ENCODE measurements around the gene CDC37L1. TPM values are rescaled to one million over a fixed set of nuclear protein-coding genes. Genes with fewer than 3 reads are reported as not detected.

Gene CDC37L1
- total RNA-seq, 6 experiments from 2014 or later = 20.9 to 42.4 (median 30.8) TPM

DNA sequence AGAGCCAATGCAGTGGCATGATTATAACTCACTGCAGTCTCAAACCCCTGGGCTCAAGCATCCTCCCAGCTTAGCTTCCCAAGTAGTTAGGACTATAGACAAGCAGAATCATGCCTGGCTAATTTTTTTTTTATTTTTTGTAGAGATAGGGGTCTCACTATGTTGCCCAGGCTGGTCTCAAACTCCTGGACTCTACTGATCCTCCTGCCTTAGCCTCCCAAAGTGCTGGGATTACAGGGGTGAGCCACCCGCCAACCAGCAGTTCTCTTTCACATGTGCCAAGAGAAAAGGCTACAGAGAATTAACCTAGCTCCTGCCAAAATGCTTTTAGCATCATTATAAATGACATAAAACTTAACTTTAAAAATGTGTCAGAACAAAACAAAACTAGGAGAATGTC is 53.5 kb downstream of the CDC37L1 start:
- no peaks in the 10 kb centered on the region for H3K9me3 ChIP-seq
- no CpG with 5 or more reads among the region's 1 CpG for WGBS (ENCODE audit: insufficient coverage, low coverage, low lambda C conversion rate, missing lambda C conversion rate)
- H3K27ac ChIP-seq = no peak overlapping the region
- ATAC-seq (no peak), DNase-seq (no peak)
- no peak overlapping the region for H3K4me3 ChIP-seq
- H3K27me3 ChIP-seq = no peaks in the 10 kb centered on the region
- no peaks in the 10 kb centered on the region for H3K36me3 ChIP-seq
- TF ChIP-seq, protein P1, sequence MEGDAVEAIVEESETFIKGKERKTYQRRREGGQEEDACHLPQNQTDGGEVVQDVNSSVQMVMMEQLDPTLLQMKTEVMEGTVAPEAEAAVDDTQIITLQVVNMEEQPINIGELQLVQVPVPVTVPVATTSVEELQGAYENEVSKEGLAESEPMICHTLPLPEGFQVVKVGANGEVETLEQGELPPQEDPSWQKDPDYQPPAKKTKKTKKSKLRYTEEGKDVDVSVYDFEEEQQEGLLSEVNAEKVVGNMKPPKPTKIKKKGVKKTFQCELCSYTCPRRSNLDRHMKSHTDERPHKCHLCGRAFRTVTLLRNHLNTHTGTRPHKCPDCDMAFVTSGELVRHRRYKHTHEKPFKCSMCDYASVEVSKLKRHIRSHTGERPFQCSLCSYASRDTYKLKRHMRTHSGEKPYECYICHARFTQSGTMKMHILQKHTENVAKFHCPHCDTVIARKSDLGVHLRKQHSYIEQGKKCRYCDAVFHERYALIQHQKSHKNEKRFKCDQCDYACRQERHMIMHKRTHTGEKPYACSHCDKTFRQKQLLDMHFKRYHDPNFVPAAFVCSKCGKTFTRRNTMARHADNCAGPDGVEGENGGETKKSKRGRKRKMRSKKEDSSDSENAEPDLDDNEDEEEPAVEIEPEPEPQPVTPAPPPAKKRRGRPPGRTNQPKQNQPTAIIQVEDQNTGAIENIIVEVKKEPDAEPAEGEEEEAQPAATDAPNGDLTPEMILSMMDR (IDR thresholded peaks at IDR 0.05) = no peak
- no peak for TF ChIP-seq POLR2A (IDR thresholded peaks at IDR 0.05)
- intact Hi-C loops (cut with DNase I) = no loop called here
- H3K4me1 ChIP-seq = peaks cover 0 to 15% (median 0%) of the 10 kb centered on the region in 4 donors

DNA sequence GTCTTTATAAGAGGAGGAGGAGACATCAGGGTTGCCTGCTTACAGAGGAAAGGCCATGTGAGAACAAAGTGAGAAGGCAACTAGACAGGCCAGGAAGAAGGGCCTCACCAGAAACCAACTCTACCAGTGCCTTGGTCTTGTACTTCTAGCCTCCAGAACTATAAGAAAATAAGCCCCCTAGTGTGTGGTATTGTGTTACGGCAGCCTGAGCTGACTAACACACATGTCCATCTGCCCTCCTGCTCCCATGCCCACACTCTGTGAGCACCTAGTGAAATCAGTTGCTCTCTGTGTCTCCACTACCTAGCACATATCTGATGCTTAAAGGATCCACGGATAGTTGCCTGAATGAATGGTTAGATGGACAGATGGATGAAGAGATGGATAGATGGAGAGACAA is 54.8 kb downstream of the CDC37L1 start:
- DNase-seq (no peak), ATAC-seq (no peak)
- no peak overlapping the region for H3K4me3 ChIP-seq
- H3K4me1 ChIP-seq = peaks cover 0 to 15% (median 0%) of the 10 kb centered on the region in 4 donors
- no peak overlapping the region for H3K27ac ChIP-seq
- WGBS (ENCODE audit: insufficient coverage, low coverage, low lambda C conversion rate, missing lambda C conversion rate) = 89% methylated on average over 1 of the region's 2 CpGs
- no peaks in the 10 kb centered on the region for H3K9me3 ChIP-seq
- H3K27me3 ChIP-seq = no peaks in the 10 kb centered on the region
- intact Hi-C loops (cut with DNase I) = no loop called here
- no peaks in the 10 kb centered on the region for H3K36me3 ChIP-seq
- TF ChIP-seq, protein P1 (IDR thresholded peaks at IDR 0.05) = no peak
- no peak for TF ChIP-seq POLR2A (IDR thresholded peaks at IDR 0.05)

DNA sequence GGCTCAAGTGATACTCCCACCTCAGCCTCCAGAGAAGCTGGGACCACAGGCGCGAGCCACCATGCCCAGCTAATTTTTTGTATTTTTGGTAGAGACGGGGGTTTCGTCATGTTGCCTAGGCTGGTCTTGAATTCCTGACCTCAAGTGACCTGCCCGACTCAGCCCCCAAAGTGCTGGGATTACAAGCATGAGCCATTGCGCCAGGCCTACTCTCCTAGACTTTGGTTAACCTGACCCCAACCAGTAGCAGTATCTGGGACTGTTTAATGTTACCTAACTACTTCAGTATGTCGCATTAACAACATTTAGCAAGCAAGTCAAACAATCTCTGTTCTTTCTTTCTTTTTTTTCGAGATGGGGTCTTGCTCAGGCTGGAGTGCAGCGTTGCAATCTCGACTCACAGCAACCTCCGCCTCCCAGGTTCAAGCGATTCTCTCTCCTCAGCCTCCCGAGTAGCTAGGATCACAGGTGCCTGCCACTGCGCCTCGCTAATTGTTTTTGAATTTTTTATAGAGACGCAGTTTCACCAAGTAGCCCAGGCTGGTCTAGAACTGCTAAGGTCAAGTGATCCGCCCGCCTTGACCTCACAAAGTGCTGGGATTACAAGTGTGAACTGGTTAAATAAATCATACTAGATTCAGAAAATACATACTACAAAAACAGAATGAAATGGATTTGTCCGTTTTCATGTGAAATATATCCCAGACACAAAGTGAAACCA is 59.7 kb downstream of the CDC37L1 start:
- intact Hi-C loops (cut with DNase I) = no loop called here
- Histone ChIP-seq H3K27ac (peak overlapping the region; percentile 92 to 99 (median 94)), H3K36me3 (no peaks in the 10 kb centered on the region), H3K4me1 (peaks cover 0 to 19% (median 0%) of the 10 kb centered on the region in 4 donors), H3K27me3 (no peaks in the 10 kb centered on the region), H3K9me3 (no peaks in the 10 kb centered on the region), H3K4me3 (peak overlapping the region; percentile 79 to 99 (median 81))
- DNase-seq (peak in 2 of 3 donors; percentile 33 to 67), ATAC-seq (peak; percentile 10 to 64 (median 32))
- TF ChIP-seq, protein P1 (IDR thresholded peaks at IDR 0.05) = no peak
- no peak for TF ChIP-seq POLR2A (IDR thresholded peaks at IDR 0.05)
- WGBS (ENCODE audit: insufficient coverage, low coverage, low lambda C conversion rate, missing lambda C conversion rate) = 31% methylated on average over 17 of the region's 19 CpGs

DNA sequence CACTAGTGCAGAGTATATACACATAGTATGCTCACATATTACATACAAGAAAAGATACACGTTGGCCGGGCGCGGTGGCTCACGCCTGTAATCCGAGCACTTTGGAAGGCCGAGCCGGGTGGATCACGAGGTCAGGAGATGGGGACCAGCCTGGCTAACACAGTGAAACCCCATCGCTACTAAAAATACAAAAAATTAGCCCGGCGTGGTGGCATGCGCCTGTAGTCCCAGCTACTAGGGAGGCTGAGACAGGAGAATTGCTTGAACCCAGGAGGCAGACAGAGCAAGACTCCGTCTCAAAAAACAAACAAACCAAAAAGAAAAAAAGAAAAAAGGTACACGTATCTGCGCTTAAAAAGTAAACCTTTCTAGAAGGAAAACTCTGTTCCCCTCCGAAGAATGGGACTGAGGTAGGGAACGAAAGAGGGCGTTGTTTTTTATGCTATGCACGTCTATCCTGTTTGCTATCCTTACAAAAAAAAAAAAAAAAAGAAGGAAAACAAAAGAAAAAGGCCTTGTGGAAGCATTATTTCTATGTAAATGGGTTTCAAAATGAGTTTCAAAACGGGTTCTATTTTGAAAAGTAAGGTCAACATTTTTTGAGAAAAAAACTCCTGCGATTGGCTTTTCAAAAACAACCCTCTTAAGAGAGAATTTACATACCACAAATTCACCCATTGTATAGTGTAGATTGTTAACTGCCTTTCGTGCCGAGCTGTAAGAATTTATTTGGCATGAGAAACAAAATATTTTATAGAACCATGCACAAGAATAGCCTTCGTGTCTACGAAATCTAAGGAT is 60.4 kb downstream of the CDC37L1 start:
- H3K9me3 ChIP-seq = no peaks in the 10 kb centered on the region
- peak; percentile 3 to 19 (median 15) for ATAC-seq
- peak overlapping the region; percentile 79 to 99 (median 81) for H3K4me3 ChIP-seq
- intact Hi-C loops (cut with DNase I) = loop anchor here in 1 of 2 donors (10.0 kb wide), 1 partner anchor 75 kb away; the partner anchor contains the start of genes PLPP6 and SPATA6L
- TF ChIP-seq, protein P1 (IDR thresholded peaks at IDR 0.05) = no peak
- no peak for TF ChIP-seq POLR2A (IDR thresholded peaks at IDR 0.05)
- no peaks in the 10 kb centered on the region for H3K36me3 ChIP-seq
- no peaks in the 10 kb centered on the region for H3K27me3 ChIP-seq
- H3K27ac ChIP-seq = peak overlapping the region; percentile 92 to 99 (median 94)
- WGBS (ENCODE audit: insufficient coverage, low coverage, low lambda C conversion rate, missing lambda C conversion rate) = 11% methylated on average over 26 of the region's 26 CpGs
- DNase-seq = peak in 2 of 3 donors; percentile 49 to 64
- peaks cover 0 to 15% (median 0%) of the 10 kb centered on the region in 4 donors for H3K4me1 ChIP-seq
